ENCODE measurements around the gene TTC12.

DNA sequence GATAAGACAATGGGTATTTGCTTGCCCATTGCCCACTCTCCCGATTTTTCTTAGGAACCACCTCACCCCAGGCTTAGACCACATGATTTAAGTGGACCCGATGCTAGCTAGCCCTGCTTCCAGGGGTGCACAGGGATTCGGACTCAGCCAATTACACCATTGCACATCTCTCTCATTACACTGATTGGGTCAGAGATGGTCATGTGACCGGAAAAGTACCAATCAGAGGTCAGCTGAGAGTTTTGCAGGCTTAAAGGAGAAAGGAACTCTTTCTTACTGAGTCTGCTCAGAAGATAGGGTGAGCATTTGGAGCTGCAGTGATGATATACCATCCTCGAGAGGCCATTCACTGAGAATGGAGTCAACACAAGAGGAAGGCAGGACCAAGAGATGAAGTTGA lies 61.0 kb downstream of the TTC12 start:
- no peak for TF ChIP-seq POLR2A (IDR thresholded peaks at IDR 0.05)
- TF ChIP-seq, protein P1, sequence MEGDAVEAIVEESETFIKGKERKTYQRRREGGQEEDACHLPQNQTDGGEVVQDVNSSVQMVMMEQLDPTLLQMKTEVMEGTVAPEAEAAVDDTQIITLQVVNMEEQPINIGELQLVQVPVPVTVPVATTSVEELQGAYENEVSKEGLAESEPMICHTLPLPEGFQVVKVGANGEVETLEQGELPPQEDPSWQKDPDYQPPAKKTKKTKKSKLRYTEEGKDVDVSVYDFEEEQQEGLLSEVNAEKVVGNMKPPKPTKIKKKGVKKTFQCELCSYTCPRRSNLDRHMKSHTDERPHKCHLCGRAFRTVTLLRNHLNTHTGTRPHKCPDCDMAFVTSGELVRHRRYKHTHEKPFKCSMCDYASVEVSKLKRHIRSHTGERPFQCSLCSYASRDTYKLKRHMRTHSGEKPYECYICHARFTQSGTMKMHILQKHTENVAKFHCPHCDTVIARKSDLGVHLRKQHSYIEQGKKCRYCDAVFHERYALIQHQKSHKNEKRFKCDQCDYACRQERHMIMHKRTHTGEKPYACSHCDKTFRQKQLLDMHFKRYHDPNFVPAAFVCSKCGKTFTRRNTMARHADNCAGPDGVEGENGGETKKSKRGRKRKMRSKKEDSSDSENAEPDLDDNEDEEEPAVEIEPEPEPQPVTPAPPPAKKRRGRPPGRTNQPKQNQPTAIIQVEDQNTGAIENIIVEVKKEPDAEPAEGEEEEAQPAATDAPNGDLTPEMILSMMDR (IDR thresholded peaks at IDR 0.05): no peak

All from adrenal gland (tissue), 5 donors.